Brain microvascular endothelial cell (primary cell): Measurements from ENCODE around the gene STRIP1.

Experiments used
- DNase-seq: peaks from one replicate; pipeline ENCODE4 v3.0.0-alpha.2; 2020
- H3K27ac ChIP-seq: fragments of 250-450 bp; sonication (Bioruptor Pico); 2 replicates; pipeline ENCODE4 v1.5.1; 2020; ENCODE audit warnings: mild to moderate bottlenecking, moderate library complexity
- H3K27me3 ChIP-seq: fragments of 250-450 bp; sonication (Bioruptor Pico); replicated peaks from 2 replicates; pipeline ENCODE4 v1.5.1; 2020; ENCODE audit warnings: mild to moderate bottlenecking
- H3K36me3 ChIP-seq: fragments of 250-450 bp; sonication (Bioruptor Pico); replicated peaks from 2 replicates; pipeline ENCODE4 v1.5.1; 2020; ENCODE audit warnings: mild to moderate bottlenecking
- H3K4me3 ChIP-seq: 2 replicates; pipeline ENCODE4 v1.5.1; 2011; ENCODE audit warnings: low read depth, mild to moderate bottlenecking, control low read depth, low read length, moderate library complexity
- in situ Hi-C: cut with HindIII; loops from 2 replicates; pipeline ENCODE4 v1.10.0; 2017; ENCODE audit warnings: low sequenced_read_pairs, low pct_ligation_motif_present
- TF ChIP-seq, protein P1 (sequence below): IDR thresholded peaks from 2 replicates; pipeline ENCODE4 v1.5.1; 2011; ENCODE audit warnings: low read depth, mild to moderate bottlenecking, moderate library complexity, low read length, control low read depth, inconsistent platforms; ENCODE audit errors: missing control alignments

The STRIP1 gene

DNA sequence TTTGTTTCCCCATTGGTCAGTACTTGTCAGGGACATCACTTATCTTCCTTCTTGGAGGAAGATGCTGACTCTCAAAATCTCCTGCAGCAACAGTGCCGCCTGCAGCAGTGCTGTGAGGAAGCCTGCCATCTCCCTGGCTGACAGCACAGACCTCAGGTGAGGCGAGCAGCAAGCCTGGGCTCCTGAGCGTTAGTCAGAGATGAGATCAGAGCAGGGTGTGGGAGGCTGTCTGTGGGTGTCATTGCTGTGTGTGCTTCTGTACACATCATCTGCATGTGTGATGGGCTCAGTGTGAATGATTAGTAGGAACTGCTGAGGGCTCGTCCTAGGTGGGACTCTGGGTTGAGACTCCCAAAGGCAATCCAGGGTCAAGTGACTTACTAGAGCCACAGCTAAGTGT lies 6.1 kb downstream of the STRIP1 start:
- H3K4me3 ChIP-seq: no peak overlapping the region
- peaks cover 73% of the 10 kb centered on the region for H3K36me3 ChIP-seq
- DNase-seq: no peak
- TF ChIP-seq, protein P1, sequence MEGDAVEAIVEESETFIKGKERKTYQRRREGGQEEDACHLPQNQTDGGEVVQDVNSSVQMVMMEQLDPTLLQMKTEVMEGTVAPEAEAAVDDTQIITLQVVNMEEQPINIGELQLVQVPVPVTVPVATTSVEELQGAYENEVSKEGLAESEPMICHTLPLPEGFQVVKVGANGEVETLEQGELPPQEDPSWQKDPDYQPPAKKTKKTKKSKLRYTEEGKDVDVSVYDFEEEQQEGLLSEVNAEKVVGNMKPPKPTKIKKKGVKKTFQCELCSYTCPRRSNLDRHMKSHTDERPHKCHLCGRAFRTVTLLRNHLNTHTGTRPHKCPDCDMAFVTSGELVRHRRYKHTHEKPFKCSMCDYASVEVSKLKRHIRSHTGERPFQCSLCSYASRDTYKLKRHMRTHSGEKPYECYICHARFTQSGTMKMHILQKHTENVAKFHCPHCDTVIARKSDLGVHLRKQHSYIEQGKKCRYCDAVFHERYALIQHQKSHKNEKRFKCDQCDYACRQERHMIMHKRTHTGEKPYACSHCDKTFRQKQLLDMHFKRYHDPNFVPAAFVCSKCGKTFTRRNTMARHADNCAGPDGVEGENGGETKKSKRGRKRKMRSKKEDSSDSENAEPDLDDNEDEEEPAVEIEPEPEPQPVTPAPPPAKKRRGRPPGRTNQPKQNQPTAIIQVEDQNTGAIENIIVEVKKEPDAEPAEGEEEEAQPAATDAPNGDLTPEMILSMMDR: no peak
- no peaks in the 10 kb centered on the region for H3K27me3 ChIP-seq
- no peak overlapping the region for H3K27ac ChIP-seq
- in situ Hi-C loops: no loop called here

DNA sequence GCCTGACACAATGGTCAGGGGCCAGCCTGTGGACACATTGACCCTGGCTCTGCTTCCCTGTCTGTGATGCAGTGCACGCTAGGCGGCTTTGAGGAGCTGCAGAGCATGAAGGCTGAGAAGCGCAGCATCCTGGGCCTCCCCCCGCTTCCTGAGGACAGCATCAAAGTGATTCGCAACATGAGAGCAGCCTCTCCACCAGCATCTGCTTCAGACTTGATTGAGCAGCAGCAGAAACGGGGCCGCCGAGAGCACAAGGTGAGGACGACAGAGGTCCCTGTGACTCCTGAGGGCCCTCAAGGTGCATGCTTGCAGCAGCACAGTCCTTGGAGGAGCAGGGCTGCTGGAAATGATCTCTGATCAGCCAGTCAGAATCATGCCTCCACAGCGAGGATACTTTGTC lies 8.6 kb downstream of the STRIP1 start:
- no peaks in the 10 kb centered on the region for H3K27me3 ChIP-seq
- in situ Hi-C loops: no loop called here
- no peak overlapping the region for H3K27ac ChIP-seq
- TF ChIP-seq, protein P1: no peak
- H3K36me3 ChIP-seq: peaks cover 92% of the 10 kb centered on the region
- DNase-seq: no peak
- no peak overlapping the region for H3K4me3 ChIP-seq

DNA sequence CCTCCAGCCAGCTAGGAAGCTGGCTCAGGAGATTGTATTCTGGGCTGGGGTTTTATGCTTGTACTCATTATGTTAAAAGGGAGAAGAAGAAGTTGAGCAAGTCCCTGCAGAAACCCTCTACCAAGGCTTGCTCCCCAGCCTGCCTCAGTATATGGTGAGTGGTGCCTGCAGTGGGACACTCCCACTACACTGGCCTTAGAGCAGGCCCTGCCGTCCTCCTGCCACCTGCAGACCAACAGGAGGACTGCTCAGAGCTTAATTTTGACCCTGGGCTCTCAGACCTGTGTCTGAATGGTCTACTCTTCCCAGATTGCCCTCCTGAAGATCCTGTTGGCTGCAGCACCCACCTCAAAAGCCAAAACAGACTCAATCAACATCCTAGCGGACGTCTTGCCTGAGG lies 13.0 kb downstream of the STRIP1 start:
- Histone ChIP-seq H3K36me3 (peaks cover 89% of the 10 kb centered on the region), H3K27ac (no peak overlapping the region), H3K27me3 (no peaks in the 10 kb centered on the region), H3K4me3 (no peak overlapping the region)
- in situ Hi-C loops: no loop called here
- no peak for DNase-seq
- TF ChIP-seq, protein P1: no peak

DNA sequence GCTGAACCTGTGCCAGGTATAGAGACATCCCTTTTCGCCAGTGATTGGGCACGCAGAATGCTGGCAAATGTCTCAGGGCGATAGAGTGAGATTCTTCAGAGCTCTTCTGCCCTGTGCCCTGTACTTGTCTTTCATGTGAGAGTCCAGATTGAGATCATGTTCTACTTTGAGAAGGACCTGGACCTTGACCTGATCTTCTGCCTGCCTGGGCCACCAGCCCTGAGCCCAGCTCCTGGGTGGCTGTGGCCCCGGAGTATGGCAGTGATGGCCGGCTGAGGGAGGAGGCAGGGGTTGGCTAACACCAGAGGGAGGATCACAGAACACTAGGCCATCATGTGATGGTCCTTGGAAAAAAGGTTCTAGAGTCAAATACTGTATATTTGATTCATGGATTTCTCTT lies 13.8 kb downstream of the STRIP1 start:
- Histone ChIP-seq H3K4me3 (no peak overlapping the region), H3K27ac (no peak overlapping the region), H3K27me3 (no peaks in the 10 kb centered on the region), H3K36me3 (peaks cover 90% of the 10 kb centered on the region)
- DNase-seq: no peak
- in situ Hi-C loops: no loop called here
- TF ChIP-seq, protein P1: no peak

DNA sequence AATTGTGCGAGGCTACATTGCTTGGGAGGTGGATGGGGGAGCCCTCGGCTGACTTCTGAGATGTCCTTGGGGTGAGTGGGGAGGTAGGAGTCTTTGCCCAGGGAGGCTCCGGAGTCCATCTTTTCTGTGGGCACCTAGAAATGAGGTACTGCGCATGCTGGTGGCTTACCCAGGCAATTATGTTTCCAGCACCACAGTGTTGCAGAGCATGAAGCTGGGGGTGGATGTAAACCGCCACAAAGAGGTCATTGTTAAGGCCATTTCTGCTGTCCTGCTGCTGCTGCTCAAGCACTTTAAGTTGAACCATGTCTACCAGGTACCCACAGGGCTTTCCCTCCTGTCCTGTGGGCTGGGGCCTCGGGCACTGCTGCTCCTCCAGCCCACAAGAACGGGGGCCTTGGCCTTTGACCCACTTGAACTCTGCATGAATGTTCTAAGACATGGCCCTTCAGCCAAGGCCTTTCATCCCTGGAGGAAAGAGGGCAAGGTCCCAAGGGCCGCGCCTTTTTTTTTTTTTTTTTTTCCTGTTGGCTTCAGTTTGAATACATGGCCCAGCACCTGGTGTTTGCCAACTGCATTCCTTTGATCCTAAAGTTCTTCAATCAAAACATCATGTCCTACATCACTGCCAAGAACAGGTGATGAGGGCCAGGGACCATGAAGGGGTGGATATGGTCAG lies 14.6 kb downstream of the STRIP1 start:
- Histone ChIP-seq H3K27me3 (no peaks in the 10 kb centered on the region), H3K36me3 (peaks cover 90% of the 10 kb centered on the region), H3K27ac (no peak overlapping the region), H3K4me3 (no peak overlapping the region)
- in situ Hi-C loops: no loop called here
- TF ChIP-seq, protein P1: no peak
- no peak for DNase-seq
